ENCODE data around the gene EFEMP2.

- TF ChIP-seq FOS (IDR thresholded peaks at IDR 0.05; ENCODE audit: borderline replicate concordance, extremely low read depth, insufficient read length) (no peak), CTCF (IDR thresholded peaks at IDR 0.05 in 2 of 3, conservative IDR thresholded peaks at IDR 0.05 in 1 of 3; ENCODE audit: control insufficient read depth in 2 of 3, extremely low read depth in 1 of 3, insufficient read depth in 1 of 3, low read depth in 3 of 3, low read length in 3 of 3) (no peak), MTA2 (IDR thresholded peaks at IDR 0.05; ENCODE audit: low read depth) (no peak)
Observed at GRCh38 chr11:65855927-65856363, 16.7 kb downstream of the EFEMP2 start.

Data from GM12878 (cell line).